Epithelial cell of proximal tubule (primary cell): Measurements from ENCODE around the gene C19orf38. TPM values are rescaled to one million over a fixed set of nuclear protein-coding genes. Genes with fewer than 3 reads are reported as not detected.

Experiments
- DNase-seq: peaks from one replicate; pipeline ENCODE4 v3.0.0-alpha.2; 2011; ENCODE audit warnings: low read depth
- H3K4me3 ChIP-seq: 2 replicates; pipeline ENCODE4 v1.5.1; 2011; ENCODE audit warnings: low read depth, mild to moderate bottlenecking, low read length
- total RNA-seq: library from RNA; depleted of rRNA; stranded (reverse); fragments of >200 nt; gene quantifications from 2 replicates; pipeline ENCODE4 v1.2.3, GENCODE V29; 2015
- TF ChIP-seq, protein P1 (sequence below): conservative IDR thresholded peaks from 2 replicates; pipeline ENCODE4 v1.5.1; 2012; ENCODE audit warnings: low read depth, mild to moderate bottlenecking, low read length

Gene C19orf38
- total RNA-seq: 0.72 TPM in 1 of 2 replicates, not detected in the other

DNA sequence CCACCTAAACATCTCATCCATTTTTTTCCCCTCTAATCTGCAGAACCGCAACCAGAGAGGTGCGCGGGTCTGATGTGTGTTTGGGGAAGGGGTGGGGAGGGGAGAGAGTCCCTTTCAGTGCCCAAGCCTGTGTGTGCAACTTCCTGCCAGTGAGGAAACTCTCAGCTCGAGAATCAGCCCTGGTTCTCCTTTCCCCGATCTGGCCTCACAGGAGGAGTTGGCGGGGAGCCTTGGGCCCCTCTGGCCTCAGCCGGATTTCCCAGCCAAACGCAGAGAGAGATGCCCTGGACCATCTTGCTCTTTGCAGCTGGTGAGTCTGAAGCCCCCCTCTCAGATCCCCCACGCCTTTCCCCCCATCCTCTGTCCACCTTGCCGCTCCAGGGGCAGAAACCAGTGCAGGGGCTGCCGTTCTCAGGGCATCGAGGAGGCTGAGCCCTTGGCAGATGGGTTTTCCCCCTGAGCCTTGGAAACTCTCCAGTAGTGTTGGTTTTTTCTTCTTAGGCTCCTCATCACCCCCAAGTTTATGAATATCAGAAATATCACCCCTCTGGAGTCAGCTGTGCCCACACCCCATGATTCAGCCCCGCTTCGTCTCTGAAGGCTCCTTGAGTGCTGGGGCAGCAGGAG is at the start of gene C19orf38:
Gene C19orf38, plus strand, starts transcription at position 186 of the 627 bp plus-strand sequence. Its CDS starts 94 bp downstream, at position 280.
- TF ChIP-seq, protein P1, sequence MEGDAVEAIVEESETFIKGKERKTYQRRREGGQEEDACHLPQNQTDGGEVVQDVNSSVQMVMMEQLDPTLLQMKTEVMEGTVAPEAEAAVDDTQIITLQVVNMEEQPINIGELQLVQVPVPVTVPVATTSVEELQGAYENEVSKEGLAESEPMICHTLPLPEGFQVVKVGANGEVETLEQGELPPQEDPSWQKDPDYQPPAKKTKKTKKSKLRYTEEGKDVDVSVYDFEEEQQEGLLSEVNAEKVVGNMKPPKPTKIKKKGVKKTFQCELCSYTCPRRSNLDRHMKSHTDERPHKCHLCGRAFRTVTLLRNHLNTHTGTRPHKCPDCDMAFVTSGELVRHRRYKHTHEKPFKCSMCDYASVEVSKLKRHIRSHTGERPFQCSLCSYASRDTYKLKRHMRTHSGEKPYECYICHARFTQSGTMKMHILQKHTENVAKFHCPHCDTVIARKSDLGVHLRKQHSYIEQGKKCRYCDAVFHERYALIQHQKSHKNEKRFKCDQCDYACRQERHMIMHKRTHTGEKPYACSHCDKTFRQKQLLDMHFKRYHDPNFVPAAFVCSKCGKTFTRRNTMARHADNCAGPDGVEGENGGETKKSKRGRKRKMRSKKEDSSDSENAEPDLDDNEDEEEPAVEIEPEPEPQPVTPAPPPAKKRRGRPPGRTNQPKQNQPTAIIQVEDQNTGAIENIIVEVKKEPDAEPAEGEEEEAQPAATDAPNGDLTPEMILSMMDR: no peak

DNA sequence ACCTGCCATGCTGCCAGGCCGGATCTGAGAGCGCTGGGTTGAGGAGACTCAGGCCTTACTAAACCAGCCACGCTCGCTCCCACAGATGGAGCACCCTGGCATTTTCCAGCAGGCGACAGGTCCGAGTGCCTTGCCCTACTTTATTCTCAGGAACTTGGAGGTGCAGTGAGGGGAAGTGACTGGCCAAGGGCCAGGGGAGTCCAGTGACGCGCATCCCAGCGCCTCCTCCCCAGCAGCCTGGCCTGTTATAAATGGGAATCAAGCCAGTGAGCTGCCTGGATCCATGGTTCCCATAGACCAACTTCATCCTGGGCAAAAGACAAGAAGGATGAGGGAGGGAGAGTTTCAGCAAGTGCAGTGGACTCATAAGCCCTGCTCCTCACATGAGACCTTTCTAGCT is 47.7 kb upstream of the C19orf38 start:
- H3K4me3 ChIP-seq: no peak overlapping the region
- TF ChIP-seq, protein P1: no peak
- no peak for DNase-seq

More for the DNA sequence above, at the start of gene C19orf38:
- H3K4me3 ChIP-seq: no peak within 1 kb of the TSS
- DNase-seq: no peak

- DNase-seq: no peak
- TF ChIP-seq, protein P1: no peak
- no peak overlapping the region for H3K4me3 ChIP-seq
Observed at GRCh38 chr19:10802479-10802878, 45.7 kb upstream of the C19orf38 start.

- no peak for DNase-seq
- H3K4me3 ChIP-seq: no peak overlapping the region
- TF ChIP-seq, protein P1: no peak
Observed at GRCh38 chr19:10803252-10803651, 45.0 kb upstream of the C19orf38 start.

GRCh38 chr19:10805065-10805757 is 43.0 kb upstream of the C19orf38 start:
- TF ChIP-seq, protein P1: no peak
- H3K4me3 ChIP-seq: no peak overlapping the region
- no peak for DNase-seq

DNA sequence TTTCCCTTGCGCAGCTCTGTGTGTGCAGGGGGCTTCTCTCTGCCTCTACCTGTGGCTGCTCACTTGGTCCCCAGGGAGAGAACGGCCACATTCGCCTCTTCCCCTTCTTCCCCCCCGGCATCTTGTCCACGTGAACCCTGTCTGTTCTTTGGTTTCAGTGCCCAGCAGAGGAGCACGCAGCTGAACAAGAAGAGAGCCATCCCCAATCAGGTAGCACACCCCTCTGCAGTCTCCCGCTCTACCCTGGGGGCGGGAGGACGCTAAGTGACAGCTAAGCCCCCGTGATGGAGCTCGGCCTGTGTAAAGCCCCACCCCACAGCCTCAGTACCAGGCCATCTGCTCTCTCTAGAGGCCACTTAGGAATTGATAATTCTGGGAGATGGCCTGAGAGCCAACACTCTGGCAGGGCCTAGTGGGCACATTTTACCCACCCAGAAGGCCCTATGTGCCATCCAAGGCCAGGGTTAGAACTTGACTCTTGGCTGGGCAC is 42.4 kb upstream of the C19orf38 start:
- no peak for DNase-seq
- TF ChIP-seq, protein P1: no peak

More for the DNA sequence above, 42.4 kb upstream of the C19orf38 start:
- no peak overlapping the region for H3K4me3 ChIP-seq
